ENCODE data around the gene SLC35F2. TPM values are rescaled to one million over a fixed set of nuclear protein-coding genes. Genes with fewer than 3 reads are reported as not detected.
A peak's percentile ranks its signal among the peaks of the same experiment; 100 is the strongest.

SLC35F2 gene
- total RNA-seq, 1 experiment from 2014 or later: 62.4 TPM

- TF ChIP-seq, protein P1, sequence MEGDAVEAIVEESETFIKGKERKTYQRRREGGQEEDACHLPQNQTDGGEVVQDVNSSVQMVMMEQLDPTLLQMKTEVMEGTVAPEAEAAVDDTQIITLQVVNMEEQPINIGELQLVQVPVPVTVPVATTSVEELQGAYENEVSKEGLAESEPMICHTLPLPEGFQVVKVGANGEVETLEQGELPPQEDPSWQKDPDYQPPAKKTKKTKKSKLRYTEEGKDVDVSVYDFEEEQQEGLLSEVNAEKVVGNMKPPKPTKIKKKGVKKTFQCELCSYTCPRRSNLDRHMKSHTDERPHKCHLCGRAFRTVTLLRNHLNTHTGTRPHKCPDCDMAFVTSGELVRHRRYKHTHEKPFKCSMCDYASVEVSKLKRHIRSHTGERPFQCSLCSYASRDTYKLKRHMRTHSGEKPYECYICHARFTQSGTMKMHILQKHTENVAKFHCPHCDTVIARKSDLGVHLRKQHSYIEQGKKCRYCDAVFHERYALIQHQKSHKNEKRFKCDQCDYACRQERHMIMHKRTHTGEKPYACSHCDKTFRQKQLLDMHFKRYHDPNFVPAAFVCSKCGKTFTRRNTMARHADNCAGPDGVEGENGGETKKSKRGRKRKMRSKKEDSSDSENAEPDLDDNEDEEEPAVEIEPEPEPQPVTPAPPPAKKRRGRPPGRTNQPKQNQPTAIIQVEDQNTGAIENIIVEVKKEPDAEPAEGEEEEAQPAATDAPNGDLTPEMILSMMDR (IDR thresholded peaks at IDR 0.05; ENCODE audit: unreplicated experiment): no peak
- Mint-ChIP-seq H3K27me3 (ENCODE audit: insufficient read depth, unreplicated experiment) (no peaks in the 10 kb centered on the region), H3K27ac (ENCODE audit: low read depth, unreplicated experiment) (no peak overlapping the region), H3K4me3 (ENCODE audit: unreplicated experiment) (no peak overlapping the region), H3K4me1 (ENCODE audit: insufficient read depth, unreplicated experiment) (peaks cover 34% of the 10 kb centered on the region), H3K9me3 (ENCODE audit: unreplicated experiment) (no peaks in the 10 kb centered on the region), H3K36me3 (ENCODE audit: insufficient read depth, unreplicated experiment) (no peaks in the 10 kb centered on the region)
- DNase-seq (ENCODE audit: unreplicated experiment): no peak
- CTCF ChIA-PET: no interaction called here
- POLR2A ChIA-PET: interaction anchor here (0.5 to 2.0 kb wide), 6 partner anchors 10 to 303 kb away, joined by 3 to 8 read pairs (median 4); no protein-coding TSS in a partner anchor
- no TSS peak for BruUV-seq (replicated peaks)
- intact Hi-C loops (cut with micrococcal nuclease): loop anchor here (2.0 kb wide), 1 partner anchor 15 kb away; no protein-coding TSS in a partner anchor
Observed at GRCh38 chr11:107825875-107826274, 32.7 kb downstream of the SLC35F2 start.

- TF ChIP-seq, protein P1 (IDR thresholded peaks at IDR 0.05; ENCODE audit: unreplicated experiment): no peak
- ChIA-PET CTCF (interaction anchor here (0.8 to 1.2 kb wide), 2 partner anchors 15 to 17 kb away, joined by 4 to 6 read pairs; no protein-coding TSS in a partner anchor), POLR2A (interaction anchor here (1.2 to 2.0 kb wide), 2 partner anchors 11 to 15 kb away, joined by 3 to 8 read pairs; no protein-coding TSS in a partner anchor)
- H3K27ac Mint-ChIP-seq (ENCODE audit: low read depth, unreplicated experiment): peak overlapping the region; percentile 1
- intact Hi-C loops (cut with micrococcal nuclease): no loop called here
- H3K36me3 Mint-ChIP-seq (ENCODE audit: insufficient read depth, unreplicated experiment): no peaks in the 10 kb centered on the region
- no TSS peak for BruUV-seq (replicated peaks)
- peaks cover 39% of the 10 kb centered on the region for H3K4me1 Mint-ChIP-seq (ENCODE audit: insufficient read depth, unreplicated experiment)
- H3K4me3 Mint-ChIP-seq (ENCODE audit: unreplicated experiment): no peak overlapping the region
- no peaks in the 10 kb centered on the region for H3K9me3 Mint-ChIP-seq (ENCODE audit: unreplicated experiment)
- DNase-seq (ENCODE audit: unreplicated experiment): no peak
- H3K27me3 Mint-ChIP-seq (ENCODE audit: insufficient read depth, unreplicated experiment): no peaks in the 10 kb centered on the region
Observed at GRCh38 chr11:107824668-107825369, 33.8 kb downstream of the SLC35F2 start.

- no TSS peak for BruUV-seq (replicated peaks)
- intact Hi-C loops (cut with micrococcal nuclease): no loop called here
- peak overlapping the region; percentile 24 for H3K27ac Mint-ChIP-seq (ENCODE audit: low read depth, unreplicated experiment)
- no peaks in the 10 kb centered on the region for H3K36me3 Mint-ChIP-seq (ENCODE audit: insufficient read depth, unreplicated experiment)
- CTCF ChIA-PET: interaction anchor here (0.6 to 0.9 kb wide), 2 partner anchors 9 kb away, joined by 3 to 4 read pairs; no protein-coding TSS in a partner anchor
- TF ChIP-seq, protein P1 (IDR thresholded peaks at IDR 0.05; ENCODE audit: unreplicated experiment): no peak
- H3K4me1 Mint-ChIP-seq (ENCODE audit: insufficient read depth, unreplicated experiment): peaks cover 46% of the 10 kb centered on the region
- no peak overlapping the region for H3K4me3 Mint-ChIP-seq (ENCODE audit: unreplicated experiment)
- POLR2A ChIA-PET: interaction anchor here (1.3 to 2.4 kb wide), 4 partner anchors 10 to 38 kb away, joined by 4 to 9 read pairs (median 6); no protein-coding TSS in a partner anchor
- H3K27me3 Mint-ChIP-seq (ENCODE audit: insufficient read depth, unreplicated experiment): no peaks in the 10 kb centered on the region
- H3K9me3 Mint-ChIP-seq (ENCODE audit: unreplicated experiment): peaks cover 5% of the 10 kb centered on the region
- DNase-seq (ENCODE audit: unreplicated experiment): no peak
Observed at GRCh38 chr11:107821199-107821927, 37.2 kb downstream of the SLC35F2 start.
